HepG2 (cell line): Measurements from ENCODE around the gene CHKA. TPM values are rescaled to one million over a fixed set of nuclear protein-coding genes. Genes with fewer than 3 reads are reported as not detected.

ENCODE experiments used
- BCL6 ChIP-seq: IDR thresholded peaks from 2 replicates; pipeline ENCODE4 v1.6.1; 2016; ENCODE audit warnings: missing genetic modification reagents, missing compliant biosample characterization
- JUN ChIP-seq: sonication (generic); formaldehyde crosslinking; IDR thresholded peaks from 2 replicates; pipeline ENCODE4 v1.4.0; 2020; ENCODE audit warnings: mild to moderate bottlenecking, missing genetic modification reagents
- NRL ChIP-seq: sonication (generic); formaldehyde crosslinking; IDR thresholded peaks from 2 replicates; pipeline ENCODE4 v1.5.0; 2020; ENCODE audit warnings: missing genetic modification reagents, mild to moderate bottlenecking, moderate library complexity, borderline replicate concordance
- SMAD1 ChIP-seq: sonication (generic); formaldehyde crosslinking; IDR thresholded peaks from 2 replicates; pipeline ENCODE4 v1.4.0; 2020; ENCODE audit warnings: missing genetic modification reagents, low read depth, mild to moderate bottlenecking, borderline replicate concordance
- ZNF318 ChIP-seq: sonication (generic); formaldehyde crosslinking; IDR thresholded peaks from 2 replicates; pipeline ENCODE4 v1.4.0; 2020; ENCODE audit warnings: mild to moderate bottlenecking, missing genetic modification reagents
- ZNF687 ChIP-seq: sonication (generic); formaldehyde crosslinking; IDR thresholded peaks from 2 replicates; pipeline ENCODE4 v1.5.1; 2020; ENCODE audit warnings: mild to moderate bottlenecking, missing genetic modification reagents, moderate library complexity
- polyA plus RNA-seq, 8 experiments: library from polyadenylated mRNA; depleted of rRNA in 3 of 8; stranded (reverse) in 7 of 8; unstranded in 1 of 8; fragments of >200 nt; fragmentation: Illumina TruSeq in 4 of 8; extraction: Trizol in 4 of 8; gene quantifications; 2 replicates each; pipeline versions ENCODE4 v1.2.1 to v1.2.3, GENCODE V29; 2011 to 2016; ENCODE audit warnings: low read depth in 4 of 8, missing spikeins in 1 of 8, mixed read lengths in 1 of 8; ENCODE audit not compliant: insufficient read depth in 1 of 8
- total RNA-seq, 5 experiments: library from RNA; depleted of rRNA; stranded (reverse); fragments of >200 nt; fragmentation: Illumina TruSeq; extraction: Trizol; gene quantifications; 2 replicates each; pipeline ENCODE4 v1.2.3, GENCODE V29; 2016; ENCODE audit warnings: low read depth in 1 of 5
- TF ChIP-seq, protein P1 (sequence below): sonication (generic); formaldehyde crosslinking; IDR thresholded peaks from 2 replicates; pipeline ENCODE4 v1.4.0; 2020; ENCODE audit warnings: missing genetic modification reagents
- TF ChIP-seq, protein P2 (sequence below): sonication (generic); formaldehyde crosslinking; IDR thresholded peaks from 2 replicates; pipeline ENCODE4 v1.8.1; 2023; ENCODE audit warnings: mild to moderate bottlenecking, missing genetic modification reagents, borderline replicate concordance

The CHKA gene
- total and polyA plus RNA-seq, 2 of the 13 experiments (the other 11 are each of a cell fraction or from before 2014, with no cell fraction given), result 71.6 to 92.7 TPM

DNA sequence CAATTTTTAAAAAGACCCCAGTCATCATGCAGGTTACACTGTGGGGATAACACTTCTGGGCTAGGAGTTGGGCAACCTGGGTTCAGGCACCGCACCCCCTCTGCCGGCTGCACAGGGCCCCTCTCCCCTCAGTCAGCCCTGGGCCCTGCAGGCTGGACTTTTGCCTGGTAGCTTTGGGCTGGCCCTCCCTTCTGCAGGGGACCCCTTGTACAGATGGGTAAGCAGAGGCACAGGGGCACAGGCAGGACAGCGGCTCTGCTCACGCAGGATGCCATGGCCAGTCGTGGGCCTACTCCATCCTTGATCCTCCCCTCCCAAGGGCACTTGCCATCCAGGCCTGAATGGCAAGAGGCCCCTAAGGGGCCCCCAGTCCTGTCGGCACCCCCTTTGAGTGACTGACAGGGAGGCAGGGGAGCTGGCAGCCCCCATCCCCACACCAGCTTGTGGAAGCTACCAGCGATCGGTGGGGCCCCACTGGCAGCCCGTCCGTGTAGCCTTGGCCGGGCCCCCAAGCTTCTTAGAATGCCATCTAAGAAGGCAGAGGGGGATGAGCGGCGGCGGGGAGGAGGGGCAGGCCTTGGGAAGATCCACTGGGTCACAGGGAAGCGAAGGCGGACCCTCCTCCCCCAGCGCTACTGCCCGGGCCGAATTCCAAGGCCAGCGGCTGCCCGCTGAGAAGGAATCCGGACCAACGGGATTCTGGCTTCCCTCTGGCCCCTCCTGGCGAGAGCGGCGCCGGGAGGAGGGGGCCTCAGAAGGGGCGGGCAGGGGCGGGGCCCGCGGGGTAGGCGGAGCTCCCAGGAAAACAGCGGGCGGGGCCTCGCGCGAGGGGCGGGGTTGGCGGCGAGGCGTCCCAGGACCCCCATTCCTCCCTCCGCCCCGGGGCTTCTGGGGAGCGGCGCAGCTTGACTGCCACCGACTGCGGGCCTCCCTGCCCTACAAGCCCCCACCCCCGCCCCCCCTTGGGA lies 6.8 kb upstream of the CHKA start (continued):
- no peak for TF ChIP-seq ZNF318
- TF ChIP-seq SMAD1 (CRISPR knock-in tag), result no peak
- TF ChIP-seq JUN (CRISPR knock-in tag), result no peak
- peak; percentile 80 for TF ChIP-seq ZNF687
- no peak; the same call in 1 of the 2 replicates for TF ChIP-seq BCL6 (CRISPR knock-in tag)
- TF ChIP-seq, protein P1, sequence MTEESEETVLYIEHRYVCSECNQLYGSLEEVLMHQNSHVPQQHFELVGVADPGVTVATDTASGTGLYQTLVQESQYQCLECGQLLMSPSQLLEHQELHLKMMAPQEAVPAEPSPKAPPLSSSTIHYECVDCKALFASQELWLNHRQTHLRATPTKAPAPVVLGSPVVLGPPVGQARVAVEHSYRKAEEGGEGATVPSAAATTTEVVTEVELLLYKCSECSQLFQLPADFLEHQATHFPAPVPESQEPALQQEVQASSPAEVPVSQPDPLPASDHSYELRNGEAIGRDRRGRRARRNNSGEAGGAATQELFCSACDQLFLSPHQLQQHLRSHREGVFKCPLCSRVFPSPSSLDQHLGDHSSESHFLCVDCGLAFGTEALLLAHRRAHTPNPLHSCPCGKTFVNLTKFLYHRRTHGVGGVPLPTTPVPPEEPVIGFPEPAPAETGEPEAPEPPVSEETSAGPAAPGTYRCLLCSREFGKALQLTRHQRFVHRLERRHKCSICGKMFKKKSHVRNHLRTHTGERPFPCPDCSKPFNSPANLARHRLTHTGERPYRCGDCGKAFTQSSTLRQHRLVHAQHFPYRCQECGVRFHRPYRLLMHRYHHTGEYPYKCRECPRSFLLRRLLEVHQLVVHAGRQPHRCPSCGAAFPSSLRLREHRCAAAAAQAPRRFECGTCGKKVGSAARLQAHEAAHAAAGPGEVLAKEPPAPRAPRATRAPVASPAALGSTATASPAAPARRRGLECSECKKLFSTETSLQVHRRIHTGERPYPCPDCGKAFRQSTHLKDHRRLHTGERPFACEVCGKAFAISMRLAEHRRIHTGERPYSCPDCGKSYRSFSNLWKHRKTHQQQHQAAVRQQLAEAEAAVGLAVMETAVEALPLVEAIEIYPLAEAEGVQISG (CRISPR knock-in tag), result 0 out of 2 replicates have a peak, but pooled peaks have one; percentile 30
- TF ChIP-seq NRL (CRISPR knock-in tag), result no peak
- TF ChIP-seq, protein P2, sequence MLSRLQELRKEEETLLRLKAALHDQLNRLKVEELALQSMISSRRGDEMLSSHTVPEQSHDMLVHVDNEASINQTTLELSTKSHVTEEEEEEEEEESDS (CRISPR knock-in tag), result no peak
